Activated CD8-positive, alpha-beta memory T cell treated with anti-CD3 and anti-CD28 coated beads for 36 hours (primary cell): ENCODE data around the gene TBCD. TPM values are rescaled to one million over a fixed set of nuclear protein-coding genes. Genes with fewer than 3 reads are reported as not detected.

Experiments used
- CTCF ChIA-PET: fragments of 350-600 bp; sonication (Branson Sonifier 250); formaldehyde crosslinking; loops from one replicate; lab custom pipeline; 2021; ENCODE audit warnings: antibody characterized with exemption; lab: Charles Lee
- POLR2A ChIA-PET: fragments of 350-600 bp; sonication (Branson Sonifier 250); formaldehyde crosslinking; loops from one replicate; lab custom pipeline; 2021; ENCODE audit warnings: antibody characterized with exemption; lab: Charles Lee
- total RNA-seq, 2 experiments: library from RNA; stranded (reverse); gene quantifications; one replicate each; pipeline ENCODE4 v1.2.3, GENCODE V29; 2021

TBCD gene
- total RNA-seq, 2 experiments from 2014 or later = 82.7 to 84.2 TPM

DNA sequence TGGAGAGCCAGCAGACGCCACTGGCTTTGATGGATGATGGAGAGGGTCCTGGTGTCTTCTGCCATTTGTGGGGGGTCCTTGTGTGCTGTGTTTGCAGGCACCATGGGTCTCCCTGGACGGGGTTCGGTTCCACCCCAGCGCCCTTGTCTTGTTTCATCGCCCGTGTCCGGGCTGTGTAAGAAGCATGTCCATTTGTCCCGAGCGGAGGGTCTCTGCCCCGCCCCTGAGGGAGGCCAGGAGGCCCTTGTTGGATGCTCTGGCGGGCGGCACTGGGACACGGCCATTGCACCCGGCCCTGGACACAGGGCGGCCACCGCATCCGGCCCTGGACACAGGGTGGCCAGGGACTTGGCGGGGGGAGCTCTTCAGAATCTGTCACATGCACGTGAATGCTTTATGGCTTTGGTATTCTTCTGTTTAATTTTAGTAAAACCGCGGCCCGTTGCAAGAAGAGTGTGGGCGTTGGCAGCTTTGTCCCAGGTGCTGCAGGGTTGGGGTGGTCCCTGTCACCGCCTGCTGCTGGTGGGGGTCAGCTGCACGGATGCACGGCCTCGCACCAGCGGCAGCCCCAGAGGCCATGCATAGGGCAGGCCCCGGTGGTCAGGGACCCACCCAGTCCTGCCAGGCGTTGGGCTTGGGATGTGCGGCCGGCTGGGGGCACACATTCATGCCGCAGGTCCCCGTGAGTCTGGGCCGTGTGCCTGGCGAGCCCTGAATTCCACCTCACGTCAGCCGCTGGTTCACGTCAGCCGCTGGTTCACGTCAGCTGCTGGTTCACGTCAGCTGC lies 108.9 kb downstream of the TBCD start:
- POLR2A ChIA-PET = interaction anchor here (1.2 kb wide), 1 partner anchor 24 kb away, joined by 3 read pairs; no protein-coding TSS in a partner anchor
- CTCF ChIA-PET = no interaction called here

GRCh38 chr17:82861393-82861775 lies 109.5 kb downstream of the TBCD start:
- ChIA-PET CTCF (no interaction called here), POLR2A (no interaction called here)

GRCh38 chr17:82862191-82862590 lies 110.3 kb downstream of the TBCD start:
- ChIA-PET POLR2A (no interaction called here), CTCF (no interaction called here)

GRCh38 chr17:82862737-82863382 lies 111.0 kb downstream of the TBCD start:
- ChIA-PET POLR2A (interaction anchor here (2.4 kb wide), 1 partner anchor 21 kb away, joined by 19 read pairs; no protein-coding TSS in a partner anchor), CTCF (interaction anchor here (1.2 to 2.1 kb wide), 4 partner anchors 9 to 81 kb away, joined by 3 to 7 read pairs (median 4); no protein-coding TSS in a partner anchor)

DNA sequence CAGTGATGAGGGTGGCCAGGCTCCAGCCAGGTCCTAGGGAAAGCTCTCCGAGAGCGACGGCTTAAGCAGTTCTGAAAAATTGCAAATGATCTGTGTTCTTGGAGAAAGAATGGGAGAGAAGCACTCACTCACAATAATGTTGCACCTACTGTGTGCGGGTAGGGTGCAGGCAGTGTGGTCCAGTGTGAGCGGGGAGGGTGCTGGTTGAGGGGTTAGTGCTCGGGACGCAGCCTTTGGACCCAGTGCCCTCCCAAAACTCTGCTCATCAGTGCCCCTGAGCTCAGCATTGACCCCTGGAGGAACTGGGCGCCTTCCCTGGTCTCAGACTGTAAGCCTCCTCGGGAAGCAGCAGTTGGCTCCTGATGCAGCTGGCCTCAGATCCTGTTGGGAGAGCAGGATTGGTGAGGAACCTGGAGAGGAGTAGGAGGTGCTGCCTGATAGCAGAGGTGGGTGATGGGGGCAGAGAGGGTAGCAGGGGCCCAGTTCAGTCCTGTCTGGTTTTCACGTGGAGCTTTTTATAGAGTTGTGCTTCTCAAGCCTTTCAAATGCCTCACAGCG lies 111.6 kb downstream of the TBCD start:
- ChIA-PET POLR2A (interaction anchor here (1.0 to 2.4 kb wide), 3 partner anchors 18 to 123 kb away, joined by 3 to 19 read pairs (median 3); no protein-coding TSS in a partner anchor), CTCF (interaction anchor here (0.8 to 2.1 kb wide), 11 partner anchors 9 to 191 kb away, joined by 3 to 7 read pairs (median 3); no protein-coding TSS in a partner anchor)

DNA sequence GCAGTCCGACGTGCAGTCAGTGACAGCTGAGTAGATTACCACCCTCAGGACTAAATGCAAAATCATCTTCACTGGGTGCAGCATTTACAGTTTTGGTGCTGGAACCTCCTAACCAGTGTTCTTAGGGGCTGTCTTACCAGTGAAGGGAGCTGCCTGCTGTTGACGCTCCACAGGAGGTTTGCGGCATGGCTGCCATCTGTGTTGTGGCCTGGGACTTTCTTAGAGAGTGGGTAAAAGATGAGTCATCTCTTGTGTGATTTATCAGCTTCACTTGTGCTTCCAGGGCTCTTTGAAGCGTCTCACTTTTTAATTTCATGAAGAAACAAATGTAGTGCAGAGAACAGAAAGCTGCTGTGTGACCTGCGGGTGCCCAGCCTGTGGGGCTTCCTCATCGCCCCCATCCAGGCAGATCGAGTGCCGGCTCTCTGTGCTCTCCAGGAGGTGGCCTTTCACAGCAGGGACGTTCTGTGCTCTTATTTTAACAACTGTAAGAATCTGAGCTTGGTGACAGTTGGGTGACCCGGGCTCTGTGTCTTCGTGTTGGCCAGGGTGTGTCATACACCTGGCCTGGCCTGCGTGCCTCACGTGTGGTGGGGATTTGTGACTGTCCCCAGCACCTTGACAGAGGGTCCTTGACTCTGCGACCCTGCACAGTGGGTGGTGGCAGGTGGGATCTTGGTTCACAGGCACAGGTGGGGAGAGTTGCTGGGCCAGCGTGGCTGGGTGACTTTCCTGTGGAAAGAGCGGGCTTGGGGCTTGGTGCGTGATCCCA lies 112.3 kb downstream of the TBCD start:
- ChIA-PET CTCF (interaction anchor here (0.8 to 2.1 kb wide), 11 partner anchors 10 to 190 kb away, joined by 3 to 7 read pairs (median 3); no protein-coding TSS in a partner anchor), POLR2A (interaction anchor here (0.7 to 2.4 kb wide), 4 partner anchors 14 to 122 kb away, joined by 3 to 19 read pairs (median 3); no protein-coding TSS in a partner anchor)

GRCh38 chr17:82864713-82865248 lies 112.9 kb downstream of the TBCD start:
- POLR2A ChIA-PET = interaction anchor here (0.6 to 2.4 kb wide), 3 partner anchors 19 to 216 kb away, joined by 3 to 19 read pairs (median 3); no protein-coding TSS in a partner anchor

GRCh38 chr17:82865274-82865673 lies 113.4 kb downstream of the TBCD start:
- ChIA-PET CTCF (no interaction called here), POLR2A (interaction anchor here (0.6 to 2.4 kb wide), 2 partner anchors 19 to 216 kb away, joined by 3 to 19 read pairs; no protein-coding TSS in a partner anchor)

More at GRCh38 chr17:82864713-82865248, 112.9 kb downstream of the TBCD start:
- CTCF ChIA-PET = interaction anchor here (1.0 to 2.1 kb wide), 3 partner anchors 23 to 189 kb away, joined by 3 to 7 read pairs (median 3); no protein-coding TSS in a partner anchor

DNA sequence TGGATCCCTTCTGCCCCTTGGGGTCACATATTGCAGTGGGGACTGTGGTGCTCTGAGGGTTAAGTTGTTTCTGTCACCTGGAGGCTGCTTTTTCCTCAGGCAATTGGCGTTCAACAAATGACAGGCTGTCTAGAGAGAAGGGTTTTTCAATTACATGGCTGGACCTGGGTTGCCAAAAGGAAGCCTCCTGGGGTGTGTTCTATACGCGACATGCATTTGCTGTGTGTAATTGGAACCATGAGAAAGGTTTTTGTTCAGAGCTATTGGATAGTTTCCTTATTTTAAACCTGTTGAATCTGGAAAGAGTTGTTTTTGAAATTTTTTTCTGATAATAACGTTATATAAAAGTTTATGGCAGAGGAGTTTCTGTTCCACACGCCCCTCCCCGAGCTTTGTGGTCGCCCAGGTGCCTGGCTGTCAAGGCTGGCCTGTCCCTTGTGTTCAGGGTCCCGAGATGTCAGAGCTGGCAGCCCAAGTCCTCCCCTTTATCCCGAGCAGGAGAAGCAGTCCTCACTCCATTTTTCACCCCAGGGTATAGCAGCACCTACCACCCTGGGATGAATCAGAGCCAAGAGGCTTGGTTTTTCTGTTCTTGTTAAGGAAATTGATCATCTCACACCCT lies 114.0 kb downstream of the TBCD start:
- ChIA-PET CTCF (no interaction called here), POLR2A (no interaction called here)

- CTCF ChIA-PET = no interaction called here
- POLR2A ChIA-PET = no interaction called here
Measured at GRCh38 chr17:82866590-82867191, 114.8 kb downstream of the TBCD start.

DNA sequence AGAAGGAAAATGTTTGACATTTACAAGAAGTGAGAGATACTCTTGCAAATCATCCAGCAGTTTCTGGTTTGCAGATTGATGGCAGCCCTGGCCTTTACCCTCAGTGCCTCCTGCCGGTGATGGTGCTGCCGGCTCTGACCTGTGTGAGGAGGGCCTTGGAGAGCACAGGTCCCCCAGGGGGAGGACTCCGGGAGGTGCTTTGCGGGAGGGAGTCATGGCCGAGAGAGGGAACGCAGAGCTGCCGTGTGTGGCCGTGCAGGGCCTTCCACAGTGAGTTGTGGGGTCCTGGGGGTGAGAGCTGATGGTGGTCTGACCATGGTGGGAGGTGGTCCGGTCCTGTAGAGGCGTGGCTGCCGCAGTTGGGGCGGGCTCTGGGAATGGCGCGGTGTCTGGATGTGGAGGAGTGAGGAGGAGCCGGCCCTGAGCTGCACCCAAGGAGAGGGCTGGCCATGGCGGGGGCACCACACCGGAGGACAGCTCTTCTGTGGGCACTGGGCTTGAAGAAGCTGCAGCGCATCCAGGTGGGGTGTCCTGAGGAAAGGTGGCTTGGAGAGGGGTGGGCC lies 116.0 kb downstream of the TBCD start:
- ChIA-PET CTCF (no interaction called here), POLR2A (no interaction called here)

- POLR2A ChIA-PET = no interaction called here
Measured at GRCh38 chr17:82868715-82869131, 116.9 kb downstream of the TBCD start.

DNA sequence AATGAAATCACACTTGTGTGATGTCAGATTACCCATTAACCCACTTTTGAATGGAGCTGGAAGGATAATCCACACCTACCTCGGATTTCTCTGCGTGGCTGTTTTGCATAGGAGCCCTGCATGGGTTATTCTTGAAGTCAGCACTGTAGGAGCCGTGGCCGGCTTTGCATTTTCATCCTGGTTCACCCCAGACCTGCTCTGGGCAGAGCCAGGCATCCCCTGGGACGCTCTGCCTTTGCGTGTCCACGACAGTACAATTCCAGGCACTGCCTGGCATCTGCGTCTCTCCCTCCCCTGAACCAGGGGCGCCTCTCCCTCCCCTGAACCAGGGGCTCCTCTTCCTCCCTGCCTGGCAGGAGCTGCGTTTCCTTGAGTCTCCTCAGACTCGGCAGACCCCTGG lies 117.7 kb downstream of the TBCD start:
- ChIA-PET CTCF (no interaction called here), POLR2A (no interaction called here)

More at GRCh38 chr17:82868715-82869131, 116.9 kb downstream of the TBCD start:
- CTCF ChIA-PET = no interaction called here

DNA sequence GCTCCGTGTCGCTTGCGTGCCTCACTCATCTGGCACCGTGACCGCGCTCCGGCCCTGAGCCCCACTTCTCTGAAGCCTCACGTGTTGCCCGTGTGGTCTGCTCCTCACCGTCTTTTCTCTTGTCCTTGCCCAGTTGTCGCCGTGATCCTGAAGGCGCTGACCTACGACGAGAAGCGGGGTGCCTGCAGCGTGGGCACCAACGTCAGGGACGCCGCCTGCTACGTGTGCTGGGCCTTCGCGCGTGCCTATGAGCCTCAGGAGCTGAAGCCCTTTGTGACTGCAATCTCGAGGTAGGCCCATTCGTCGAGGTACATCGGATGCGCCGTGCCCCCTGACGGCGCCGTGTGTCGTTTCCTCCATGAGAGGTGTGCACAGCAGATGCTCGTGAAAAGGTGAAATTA lies 118.2 kb downstream of the TBCD start:
- ChIA-PET POLR2A (no interaction called here), CTCF (no interaction called here)

DNA sequence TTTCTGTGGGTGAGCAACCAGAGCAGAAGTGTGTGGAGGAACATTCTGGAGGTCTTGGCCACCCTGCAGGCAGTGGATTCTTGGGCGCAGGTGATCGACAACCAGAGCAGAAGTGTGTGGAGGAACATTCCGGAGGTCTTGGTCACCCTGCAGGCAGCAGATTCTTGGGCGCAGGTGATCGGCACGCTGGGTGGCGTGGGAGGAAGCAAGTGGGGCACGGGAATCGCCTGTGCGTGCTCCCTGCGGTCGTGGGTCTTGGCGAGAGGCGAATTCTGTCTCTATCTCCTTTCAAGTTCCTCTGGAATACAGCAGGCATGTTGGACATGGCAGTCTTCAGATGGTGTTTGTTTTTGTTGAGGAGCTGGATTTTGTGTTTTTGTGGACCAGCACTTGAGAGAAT lies 118.7 kb downstream of the TBCD start:
- CTCF ChIA-PET = no interaction called here
- POLR2A ChIA-PET = no interaction called here

- ChIA-PET POLR2A (no interaction called here), CTCF (interaction anchor here (0.5 to 0.9 kb wide), 2 partner anchors 11 to 187 kb away, joined by 3 to 6 read pairs; no protein-coding TSS in a partner anchor)
Measured at GRCh38 chr17:82871056-82871775, 119.4 kb downstream of the TBCD start.
